Left forelimb (tissue), 1 donor: Measurements from ENCODE around the gene IZUMO2.

Experiments
- DNase-seq: peaks from one replicate; pipeline ENCODE4 v3.0.0-alpha.2; 2018; ENCODE audit warnings: low spot score

The IZUMO2 gene

DNA sequence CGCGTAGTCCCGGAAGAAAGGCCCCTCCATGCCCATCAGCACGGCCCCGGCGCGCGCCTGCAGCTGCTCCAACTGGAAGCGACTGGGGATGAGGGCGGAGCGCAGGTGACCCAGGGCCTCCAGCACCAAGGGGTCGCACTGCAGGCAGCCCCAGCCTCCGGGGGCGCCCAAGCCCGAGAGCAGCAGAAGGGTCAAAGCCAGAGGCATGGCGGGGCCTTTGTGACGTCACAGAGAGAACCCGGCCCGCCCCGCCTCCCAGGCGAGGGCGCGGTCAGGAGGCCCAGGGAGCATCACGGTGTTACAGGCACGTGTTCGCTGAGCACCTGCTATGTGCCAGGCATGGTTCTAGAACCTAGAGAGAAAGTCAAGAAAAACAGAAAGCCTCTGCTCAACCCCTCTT, at the start of gene IZUMO2:
Gene IZUMO2, minus strand, starts transcription at position 294 of the 400 bp plus-strand sequence. Its CDS starts 87 bp downstream, at position 207.
- no peak for DNase-seq

DNA sequence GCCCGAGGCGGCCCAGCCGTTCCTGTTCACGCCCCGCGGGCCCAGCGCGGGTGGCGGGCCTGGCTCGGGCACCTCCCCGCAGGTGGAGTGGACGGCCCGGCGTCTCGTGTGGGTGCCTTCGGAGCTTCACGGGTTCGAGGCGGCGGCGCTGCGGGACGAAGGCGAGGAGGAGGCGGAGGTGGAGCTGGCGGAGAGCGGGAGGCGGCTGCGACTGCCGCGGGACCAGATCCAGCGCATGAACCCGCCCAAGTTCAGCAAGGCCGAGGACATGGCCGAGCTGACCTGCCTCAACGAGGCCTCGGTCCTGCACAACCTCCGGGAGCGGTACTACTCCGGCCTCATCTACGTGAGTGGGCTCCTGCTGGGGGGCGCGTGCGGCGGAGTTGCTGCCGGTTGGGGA, 47.3 kb upstream of the IZUMO2 start:
- DNase-seq: no peak

DNA sequence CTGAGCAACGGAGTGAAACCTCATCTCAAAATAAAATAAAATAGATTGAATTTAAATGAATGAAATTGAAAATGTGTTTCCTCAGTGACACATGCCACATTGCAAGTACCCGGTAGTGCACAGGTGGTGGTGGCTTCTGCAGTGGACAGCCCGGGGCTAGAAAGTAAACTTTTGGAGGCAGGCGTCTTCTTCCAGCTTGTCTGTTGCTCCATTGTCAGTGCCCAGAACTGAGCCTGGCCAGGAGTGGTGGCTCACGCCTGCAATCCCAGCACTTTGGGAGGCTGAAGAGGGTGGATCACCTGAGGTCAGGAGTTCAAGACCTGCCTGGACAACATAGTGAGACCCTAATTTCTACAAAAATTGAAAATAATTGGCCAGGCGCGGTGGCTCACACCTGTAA, 46.0 kb upstream of the IZUMO2 start:
- no peak for DNase-seq

DNA sequence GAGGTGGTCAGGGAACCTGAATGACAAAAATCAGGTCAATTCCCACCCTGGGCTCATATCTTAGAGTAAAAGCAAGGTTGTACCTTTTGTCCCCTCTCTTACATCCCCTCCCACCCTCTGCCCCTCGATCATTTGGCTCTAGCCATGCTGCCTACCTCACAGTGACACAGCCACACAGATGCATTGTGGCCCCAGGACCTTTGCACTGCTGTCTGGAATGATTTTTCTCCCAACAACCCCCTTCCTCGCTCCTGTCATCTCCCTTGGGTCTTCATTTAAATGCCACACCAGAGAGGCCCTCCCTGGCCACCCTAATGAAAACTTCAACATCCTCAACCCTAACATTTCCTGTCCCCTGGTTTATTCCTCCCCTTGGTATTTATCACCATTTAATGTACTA, 44.6 kb upstream of the IZUMO2 start:
- DNase-seq: no peak

DNA sequence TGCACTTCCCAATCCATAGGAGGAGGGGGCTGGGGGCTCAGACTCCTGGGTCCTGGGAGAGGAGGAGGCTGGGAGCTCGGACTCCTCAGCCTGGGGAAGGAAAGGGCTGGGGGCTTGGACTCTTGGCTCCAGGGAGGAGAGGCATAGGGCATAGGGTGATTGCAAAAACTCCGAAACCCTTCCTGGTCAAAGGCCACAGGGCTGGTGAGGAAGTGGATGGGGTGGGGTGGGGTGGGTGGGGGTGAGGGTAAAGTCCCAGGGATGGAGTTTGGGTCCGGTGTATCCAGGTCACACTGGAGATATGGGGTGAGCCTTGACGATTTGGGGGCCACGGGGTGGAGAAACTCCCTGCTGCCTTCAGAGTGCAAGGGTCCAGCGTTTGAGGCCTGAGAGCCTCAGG, 43.1 kb upstream of the IZUMO2 start:
- DNase-seq: no peak

DNA sequence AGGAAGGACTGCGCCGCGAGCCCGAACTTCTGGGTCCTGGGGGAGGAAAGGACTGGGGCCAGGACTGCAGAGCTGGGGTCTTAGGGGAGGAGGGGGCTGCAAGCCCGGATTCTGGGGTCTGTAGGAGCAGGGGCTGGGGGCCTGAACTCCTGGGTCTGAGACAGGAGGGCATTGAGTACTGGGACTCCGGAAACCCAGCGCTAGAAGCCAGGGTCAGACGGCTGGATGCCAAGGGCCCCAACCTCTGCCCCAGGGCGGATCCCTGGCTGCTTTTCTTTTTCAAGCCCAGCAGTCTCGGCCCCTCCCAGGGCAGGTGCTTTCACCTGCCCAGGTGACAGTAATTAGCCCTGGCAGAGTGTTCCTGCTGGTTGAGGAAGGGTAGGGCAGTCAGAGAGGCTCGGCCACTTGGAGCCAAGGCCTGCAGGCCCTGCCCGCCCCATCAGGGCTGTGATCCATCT, 42.6 kb upstream of the IZUMO2 start:
- no peak for DNase-seq

DNA sequence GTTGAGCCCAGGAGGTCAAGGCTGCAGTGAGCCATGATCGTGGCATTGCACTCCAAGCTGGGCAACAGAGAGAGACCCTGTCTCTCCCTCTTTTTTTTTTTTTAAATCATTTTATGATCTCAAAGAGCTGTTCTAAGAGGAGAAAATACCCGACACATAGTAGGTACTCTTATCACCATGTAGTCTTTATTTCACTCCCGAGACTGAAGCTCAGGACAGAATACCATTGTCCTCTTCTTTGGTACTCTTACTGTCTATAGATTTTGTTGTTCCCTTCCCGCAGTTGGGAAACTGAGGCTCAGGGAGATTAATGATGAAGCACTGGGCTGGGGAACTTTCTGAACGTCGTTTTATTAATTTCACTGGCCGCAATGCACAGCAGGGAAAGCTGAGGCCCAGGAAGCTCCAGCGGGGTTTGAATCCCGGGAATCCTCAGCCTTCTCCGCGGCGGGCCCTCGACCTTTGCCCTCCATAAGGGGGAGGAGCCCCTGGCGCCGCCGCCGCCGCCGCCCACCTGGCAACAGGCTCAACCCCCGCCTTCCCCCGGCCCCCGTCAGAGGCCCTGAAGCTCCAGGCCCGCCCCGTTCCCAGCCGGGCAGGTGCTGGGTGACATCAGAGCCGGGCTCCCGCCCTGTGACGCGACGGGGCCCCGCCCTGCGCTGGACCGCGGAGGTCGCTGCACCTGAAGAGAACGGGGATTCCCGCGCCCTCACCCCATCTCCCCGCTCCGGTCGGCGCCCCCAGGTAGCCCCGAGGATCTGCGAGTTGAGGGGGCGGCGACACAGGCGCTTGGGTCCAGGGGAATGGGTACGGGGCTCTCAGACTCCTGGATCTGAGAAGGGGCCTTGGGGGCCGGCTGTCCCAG, 42.0 kb upstream of the IZUMO2 start:
- no peak for DNase-seq

DNA sequence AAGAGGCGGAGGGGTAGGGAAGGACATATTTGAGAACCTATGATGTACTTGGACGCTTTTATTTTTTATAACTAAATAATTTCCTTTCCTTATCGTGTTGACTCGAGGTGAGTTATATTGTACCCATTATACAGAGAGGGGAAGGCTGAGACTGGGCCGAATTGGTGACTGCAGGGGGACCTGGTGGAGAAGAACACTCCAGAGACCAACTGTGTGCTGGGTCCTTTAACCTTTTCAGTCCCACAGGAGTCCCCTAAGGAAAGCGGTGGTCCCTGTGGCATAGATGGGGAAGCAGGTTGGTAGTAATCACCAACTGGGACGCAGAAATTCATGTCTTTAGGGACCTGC, 41.0 kb upstream of the IZUMO2 start:
- DNase-seq: no peak

DNA sequence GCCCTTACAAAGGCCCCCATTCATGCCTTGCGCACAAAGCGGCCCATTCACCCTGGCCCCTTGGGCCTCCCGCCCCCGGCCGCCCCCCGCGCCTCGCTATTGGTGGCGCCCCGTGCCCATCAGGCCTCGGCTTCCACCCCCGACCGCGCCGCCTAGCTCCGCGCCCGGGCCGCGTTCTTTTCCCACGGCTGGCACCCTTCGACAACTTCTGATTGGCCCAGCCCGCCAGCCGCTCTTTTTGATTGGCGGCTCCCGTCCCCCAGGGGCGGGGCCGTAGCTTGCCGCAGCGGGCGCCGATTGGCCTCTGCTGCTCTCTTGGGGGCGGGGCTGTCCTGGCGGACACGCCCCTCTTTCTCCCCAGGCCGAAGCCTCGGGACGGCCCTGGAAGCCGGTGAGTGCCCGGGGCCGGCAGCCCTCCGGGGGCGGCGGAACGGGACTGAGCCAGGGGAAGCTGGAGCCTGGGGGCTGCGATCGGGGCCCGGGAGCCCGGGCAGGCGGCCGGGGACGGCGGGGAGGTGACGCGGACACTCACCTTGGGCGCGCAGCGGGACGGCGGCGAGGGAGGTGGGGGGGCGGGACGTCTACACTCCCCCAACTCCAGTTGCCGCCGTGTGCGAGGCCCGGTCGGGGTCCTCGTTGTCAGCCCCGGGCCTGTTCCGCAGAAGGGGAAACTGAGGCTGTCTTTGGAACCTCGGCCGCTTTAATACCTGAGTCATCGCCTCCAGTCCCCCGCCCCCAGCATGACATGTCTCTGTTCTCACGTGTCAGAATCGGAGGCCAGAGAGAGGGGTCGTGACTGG, 40.4 kb upstream of the IZUMO2 start, which contains the start of gene MYH14:
Gene MYH14, plus strand, starts transcription at position 342 of the 800 bp plus-strand sequence. CDS start 6,744 bp downstream, outside the sequence.
- DNase-seq: peak; percentile 81

DNA sequence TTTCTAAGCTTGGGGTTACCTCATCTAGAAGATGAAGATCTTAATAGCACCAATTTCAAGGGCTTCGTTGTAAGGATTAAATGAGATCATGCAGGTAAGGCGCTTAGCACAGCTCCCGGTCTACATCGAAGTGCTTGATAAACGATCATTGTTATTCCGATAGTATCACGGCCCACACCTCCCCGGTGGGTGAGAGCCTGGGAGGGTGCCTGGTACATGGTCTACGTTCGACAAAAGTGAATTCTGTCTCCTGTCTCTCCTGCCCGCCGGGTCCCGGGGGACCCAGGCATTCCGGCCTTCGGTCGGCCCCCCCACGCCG, 39.8 kb upstream of the IZUMO2 start:
- no peak for DNase-seq

DNA sequence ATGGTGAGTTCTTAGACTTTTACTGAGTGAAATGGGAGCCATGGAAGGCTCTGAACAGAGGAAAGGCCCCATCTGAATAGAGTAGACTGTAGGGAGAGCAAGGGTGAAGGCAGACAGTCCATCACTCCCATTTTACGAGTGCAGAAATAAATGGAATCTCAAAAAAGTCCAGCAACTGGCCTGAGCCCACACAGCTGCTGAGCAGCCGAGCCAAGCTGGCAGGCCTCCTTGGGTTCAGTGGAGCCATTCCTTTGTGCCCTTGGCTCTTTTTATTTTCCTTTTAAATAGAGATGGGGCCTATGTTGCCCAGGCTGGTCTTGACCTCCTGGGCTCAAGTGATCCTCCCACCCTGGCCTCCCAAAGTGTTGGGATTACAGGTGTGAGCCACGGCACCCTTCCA, 39.3 kb upstream of the IZUMO2 start:
- no peak for DNase-seq

DNA sequence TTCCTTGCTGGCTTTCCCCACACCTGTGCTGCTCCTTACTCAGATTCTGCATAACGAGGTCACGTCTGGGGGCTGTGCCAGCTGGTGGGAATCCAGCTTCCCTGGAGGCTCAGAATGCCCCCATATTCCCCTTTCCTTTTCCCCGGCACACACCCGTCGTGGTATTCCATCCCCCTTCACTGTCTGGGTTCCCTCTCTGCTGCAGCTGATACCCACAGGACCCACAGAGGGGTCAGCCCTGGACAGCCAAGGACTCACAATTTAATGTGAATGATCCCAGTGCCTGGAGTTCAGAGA, 36.1 kb upstream of the IZUMO2 start:
- no peak for DNase-seq

DNA sequence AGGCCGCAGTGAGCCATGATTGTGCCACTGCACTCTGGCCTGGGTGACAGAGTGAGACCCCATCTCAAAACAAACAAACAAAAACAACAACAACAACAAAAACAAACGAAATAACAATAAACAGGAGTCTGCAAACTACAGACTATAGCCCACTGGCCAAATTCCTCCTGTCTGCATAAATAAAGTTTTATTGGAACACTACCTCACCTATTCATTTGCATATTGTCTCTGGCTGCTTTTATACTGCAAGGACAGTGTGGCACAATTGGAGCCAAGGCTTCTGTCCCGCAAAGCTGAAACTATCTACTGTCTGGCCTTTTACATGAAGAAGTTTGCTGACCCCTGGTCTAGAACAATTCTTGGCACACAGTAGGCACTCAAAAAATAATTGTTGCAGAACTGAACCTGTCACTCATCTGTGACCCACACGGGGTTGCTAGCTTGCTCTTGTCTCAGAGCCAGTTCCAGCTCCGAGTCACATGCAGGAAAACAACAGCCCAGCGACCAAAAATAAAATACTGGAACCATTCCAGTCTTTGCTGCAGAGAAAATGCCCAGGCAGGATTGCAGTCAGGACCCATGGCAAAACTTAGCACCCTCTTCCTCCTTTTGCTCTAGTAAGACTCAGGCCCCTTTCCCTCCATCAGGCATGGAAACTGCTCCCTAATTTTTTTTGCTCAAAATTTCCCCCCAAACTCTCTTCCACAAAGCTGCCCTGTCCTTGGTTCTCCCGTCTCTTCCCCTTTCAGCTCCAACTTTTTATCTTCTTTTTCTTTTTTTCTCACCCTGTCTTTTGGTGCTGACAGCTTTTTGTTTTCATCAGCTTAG, 35.6 kb upstream of the IZUMO2 start:
- DNase-seq: no peak

DNA sequence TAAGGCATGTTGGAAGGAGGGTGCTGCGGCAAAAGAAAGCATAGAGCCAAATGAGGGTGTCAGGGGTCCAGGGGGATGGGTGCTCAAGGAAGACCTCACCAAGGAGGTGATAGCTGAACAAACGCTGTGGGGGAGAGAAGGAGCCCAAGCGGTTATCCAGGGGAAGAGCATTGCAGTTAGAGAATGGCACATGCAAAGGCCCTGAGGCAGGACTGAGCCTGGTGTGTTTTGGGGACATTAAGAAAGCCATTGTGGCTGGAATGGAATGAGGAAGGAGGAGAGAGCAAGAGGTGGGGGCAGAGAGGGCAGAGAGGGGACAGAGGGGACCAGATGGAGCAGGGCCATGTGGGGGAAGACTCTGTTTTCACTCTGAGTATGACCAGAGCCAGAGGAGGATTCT, 34.3 kb upstream of the IZUMO2 start:
- no peak for DNase-seq

DNA sequence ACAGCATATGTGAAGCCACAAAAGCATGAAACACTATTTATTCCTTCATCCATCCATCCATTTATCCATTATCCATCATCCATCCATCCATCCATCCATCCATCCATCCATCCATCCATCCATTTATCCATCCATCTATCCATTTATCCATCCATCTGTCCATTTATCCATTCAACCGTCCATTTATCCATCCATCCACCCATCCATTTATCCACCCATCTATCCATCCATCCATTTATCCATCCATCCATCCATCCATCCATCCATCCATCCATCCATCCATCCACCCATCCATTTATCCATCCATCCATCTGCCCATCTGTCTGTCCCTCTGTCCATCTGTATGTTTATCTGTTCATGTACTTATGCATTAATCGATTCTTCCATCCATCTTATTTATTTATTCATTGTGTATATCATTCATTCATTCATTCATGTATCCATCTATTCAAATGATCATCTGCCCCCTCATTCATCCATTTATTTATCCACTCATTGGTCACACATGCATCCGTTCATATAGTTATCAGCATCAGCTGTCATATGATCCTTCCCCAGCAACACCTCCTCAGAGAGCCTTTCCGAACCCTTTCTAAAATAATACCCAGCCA, 33.3 kb upstream of the IZUMO2 start:
- no peak for DNase-seq

DNA sequence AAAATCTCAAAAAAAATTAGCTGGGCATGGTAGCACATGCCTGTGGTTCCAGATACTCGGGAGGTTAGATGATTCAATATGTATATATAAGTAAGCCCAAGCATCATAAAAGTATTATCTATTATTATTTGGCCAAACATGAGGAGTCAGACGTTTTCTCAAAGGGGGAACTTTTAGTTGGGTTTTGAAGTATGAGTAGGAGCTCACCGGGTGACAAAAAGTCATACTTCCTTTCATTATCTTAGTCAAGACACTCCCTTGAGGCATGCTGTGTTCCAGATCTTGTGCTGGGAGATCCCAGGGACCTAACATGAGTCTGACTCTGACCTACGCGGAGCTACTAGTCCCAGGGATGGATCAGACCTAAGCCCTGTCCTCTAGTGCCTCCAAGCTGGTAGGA, 32.1 kb upstream of the IZUMO2 start:
- DNase-seq: no peak

DNA sequence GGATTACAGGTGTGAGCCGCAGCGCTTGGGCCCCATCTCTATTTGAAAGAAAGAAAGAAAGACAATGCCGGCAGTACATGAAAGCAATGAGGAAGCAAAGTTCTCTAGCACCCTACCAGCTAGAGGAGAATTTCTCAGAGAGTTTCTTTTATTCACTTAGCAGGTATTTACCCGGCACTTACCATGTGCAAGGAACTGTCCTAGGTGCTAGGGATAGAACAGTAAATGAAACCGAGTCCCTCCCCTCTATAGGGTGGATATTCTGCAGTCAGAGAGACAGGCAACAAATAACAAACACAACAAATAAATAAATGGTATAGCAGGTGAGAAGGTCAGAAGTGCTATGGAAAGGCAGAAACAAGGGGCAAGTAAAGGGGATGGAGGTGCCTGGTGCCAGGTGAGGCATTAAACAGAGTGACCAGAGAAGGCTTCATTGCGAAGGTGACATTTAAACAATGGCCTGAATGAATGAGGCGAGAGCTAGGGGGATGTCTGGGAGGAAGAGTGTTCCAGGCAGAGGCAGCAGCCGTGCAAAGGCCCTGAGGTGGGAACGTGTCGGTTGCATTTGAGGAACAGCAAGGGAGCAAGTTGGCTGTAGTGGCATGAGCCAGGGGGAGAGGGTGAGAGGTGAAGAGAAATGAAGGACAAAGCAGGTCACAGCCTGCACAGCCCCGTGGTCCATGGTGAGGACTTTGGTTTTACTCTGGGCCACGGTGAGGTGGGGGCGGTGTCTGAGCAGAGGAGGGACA, 29.6 kb upstream of the IZUMO2 start:
- no peak for DNase-seq

DNA sequence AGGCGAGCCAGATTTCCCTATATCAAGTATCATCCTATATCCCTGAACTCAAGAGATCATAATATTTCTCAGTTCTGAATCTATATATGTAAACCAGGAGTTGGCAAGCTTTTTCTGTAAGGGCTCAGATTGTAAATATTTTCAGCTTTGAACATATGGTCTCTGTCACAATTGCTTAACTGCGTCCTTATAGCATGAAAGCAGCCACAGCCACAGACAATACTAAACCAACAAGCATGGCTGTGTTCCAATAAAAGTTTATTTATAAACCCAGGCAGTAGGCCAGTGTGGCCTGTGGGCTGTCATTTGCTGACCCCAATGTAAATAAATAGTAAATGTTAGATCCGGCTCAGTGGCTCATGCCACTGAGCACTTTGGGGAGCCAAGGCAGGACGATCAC, 28.1 kb upstream of the IZUMO2 start:
- DNase-seq: no peak

DNA sequence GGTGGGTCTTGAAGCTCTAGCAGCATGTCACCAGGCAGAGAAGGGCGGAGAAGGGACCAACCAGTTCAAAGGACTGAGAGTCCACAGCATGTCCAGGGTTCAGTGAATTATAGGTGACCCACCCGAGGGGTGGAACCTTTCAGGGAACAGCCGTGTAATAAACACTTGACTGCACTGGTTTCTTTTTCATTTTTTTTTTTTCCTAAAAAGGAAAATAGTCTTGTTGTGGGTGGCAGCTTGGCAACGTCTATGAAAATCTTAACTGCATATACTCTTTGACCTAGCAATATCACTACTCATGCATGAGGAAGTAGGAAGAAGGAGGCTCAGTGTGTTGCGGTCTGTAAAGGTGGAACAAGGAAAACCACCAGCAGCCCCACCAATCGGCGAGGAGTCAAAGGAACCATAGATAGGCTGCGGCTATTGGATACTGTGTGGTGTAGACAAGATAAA, 27.4 kb upstream of the IZUMO2 start:
- no peak for DNase-seq

DNA sequence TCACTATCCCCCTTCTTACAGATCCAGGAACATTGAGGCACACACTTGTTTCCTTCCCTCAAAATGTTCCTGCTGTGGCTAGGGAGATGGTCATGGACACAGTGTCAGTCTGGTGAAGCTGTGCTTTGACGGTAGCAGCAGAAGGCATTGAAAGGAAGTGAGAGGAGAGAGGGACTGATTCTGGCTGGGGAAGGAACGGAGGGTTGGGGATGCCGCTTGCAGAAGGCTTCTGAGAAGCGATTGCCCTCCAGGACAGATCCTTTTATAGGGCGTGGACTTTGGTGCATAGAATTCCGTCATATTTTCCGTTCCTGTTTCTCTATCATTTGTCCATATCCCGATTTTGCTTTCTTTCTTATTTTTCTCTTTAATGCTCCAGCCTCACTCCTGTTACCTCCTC, 26.2 kb upstream of the IZUMO2 start:
- no peak for DNase-seq

DNA sequence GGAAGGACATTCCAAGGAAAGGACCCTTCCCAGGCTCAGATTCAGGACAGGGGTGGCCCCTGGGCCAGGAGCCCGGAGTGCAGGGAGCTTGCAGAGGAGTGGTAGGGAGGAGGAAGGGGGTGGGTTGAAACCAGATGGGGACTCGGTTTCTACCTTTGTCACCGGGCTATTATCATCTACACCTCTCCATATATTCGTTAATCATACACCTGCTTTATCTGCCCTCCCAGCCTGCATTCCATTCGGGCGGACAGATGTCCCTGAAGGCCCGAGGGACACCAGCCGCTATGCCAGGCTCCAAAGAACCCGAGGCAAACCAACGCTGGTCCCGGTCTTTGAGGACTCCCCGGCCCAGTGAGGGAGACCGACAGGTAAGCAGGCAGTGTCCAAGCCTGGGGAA, 24.9 kb upstream of the IZUMO2 start:
- DNase-seq: no peak
